Fibroblast of lung (primary cell): Measurements from ENCODE around the gene NHS. TPM values are rescaled to one million over a fixed set of nuclear protein-coding genes. Genes with fewer than 3 reads are reported as not detected.

Experiments used
- DNase-seq, 2 donors: peaks; one replicate each; pipeline versions ENCODE4 v3.0.0 to v3.0.0-alpha.2; 2010; ENCODE audit warnings: low read depth in 2 of 2
- H2AFZ ChIP-seq: 2 replicates; pipeline ENCODE4 v1.5.1; 2012; ENCODE audit warnings: low read length, control low read depth, inconsistent platforms
- H3K27ac ChIP-seq: 2 replicates; pipeline ENCODE4 v1.5.1; 2011; ENCODE audit warnings: low read length, control low read depth; ENCODE audit not compliant: insufficient read depth
- H3K27me3 ChIP-seq: 2 replicates; pipeline ENCODE4 v1.5.1; 2011; ENCODE audit warnings: mild to moderate bottlenecking, low read length; ENCODE audit not compliant: control insufficient read depth, insufficient read depth
- H3K36me3 ChIP-seq: 2 replicates; pipeline ENCODE4 v1.5.1; 2011; ENCODE audit warnings: low read length; ENCODE audit not compliant: control insufficient read depth, insufficient read depth
- H3K4me1 ChIP-seq: 2 replicates; pipeline ENCODE4 v1.5.1; 2011; ENCODE audit warnings: low read length; ENCODE audit not compliant: control insufficient read depth, insufficient read depth; ENCODE audit errors: extremely low read depth
- H3K4me2 ChIP-seq: 2 replicates; pipeline ENCODE4 v1.5.1; 2011; ENCODE audit warnings: low read length, control low read depth; ENCODE audit not compliant: insufficient read depth; ENCODE audit errors: extremely low read depth
- H3K4me3 ChIP-seq, 4 experiments: fragments of 200-600 bp in 1 of 4; sonication (generic) in 1 of 4; replicated peaks in 1 of 4; 2 replicates each; pipeline ENCODE4 v1.5.1; 2011 to 2016; ENCODE audit warnings: low read length in 4 of 4, low read depth in 3 of 4, mild to moderate bottlenecking in 3 of 4, control low read depth in 2 of 4, inconsistent platforms in 1 of 4, mixed read lengths in 1 of 4; ENCODE audit not compliant: insufficient read depth in 1 of 4; ENCODE audit errors: control extremely low read depth in 1 of 4
- H3K79me2 ChIP-seq: 2 replicates; pipeline ENCODE4 v1.5.1; 2012; ENCODE audit warnings: mild to moderate bottlenecking, low read length, inconsistent platforms; ENCODE audit not compliant: control insufficient read depth, insufficient read depth
- H3K9ac ChIP-seq: 2 replicates; pipeline ENCODE4 v1.5.1; 2011; ENCODE audit warnings: mild to moderate bottlenecking, low read length, control low read depth; ENCODE audit not compliant: insufficient read depth
- H3K9me3 ChIP-seq: 2 replicates; pipeline ENCODE4 v1.5.1; 2012; ENCODE audit warnings: low read depth, low read length; ENCODE audit not compliant: control insufficient read depth, insufficient read depth
- H4K20me1 ChIP-seq: 2 replicates; pipeline ENCODE4 v1.5.1; 2011; ENCODE audit warnings: low read length; ENCODE audit not compliant: control insufficient read depth, insufficient read depth; ENCODE audit errors: extremely low read depth
- EZH2 ChIP-seq: IDR thresholded peaks from 2 replicates; pipeline ENCODE4 v1.5.1; 2012; ENCODE audit warnings: low read length, control low read depth, mild to moderate bottlenecking; ENCODE audit errors: missing control alignments
- polyA plus RNA-seq, 2 donors: library from polyadenylated mRNA; depleted of rRNA in 1 of 2; stranded (reverse) in 1 of 2; unstranded in 1 of 2; fragments of >200 nt; gene quantifications; 2 replicates each; pipeline ENCODE4 v1.2.1, GENCODE V29; 2011 to 2012; ENCODE audit warnings: missing spikeins in 1 of 2
- total RNA-seq: library from RNA; depleted of rRNA; stranded (reverse); fragments of >200 nt; gene quantifications from 2 replicates; pipeline ENCODE4 v1.2.1, GENCODE V29; 2014
- TF ChIP-seq, protein P1 (sequence below), 2 donors: IDR thresholded peaks in 1 of 2; conservative IDR thresholded peaks in 1 of 2; 1 replicate in 1 of 2; 2 replicates in 1 of 2; pipeline ENCODE4 v1.5.1; 2011 to 2012; ENCODE audit warnings: low read length in 2 of 2, control low read depth in 1 of 2, inconsistent platforms in 1 of 2, low read depth in 1 of 2, mild to moderate bottlenecking in 1 of 2

Gene NHS
- total and polyA plus RNA-seq, 2 donors (not counting 1 experiment from before 2014, with no cell fraction given) = 1.4 to 3.8 TPM

DNA sequence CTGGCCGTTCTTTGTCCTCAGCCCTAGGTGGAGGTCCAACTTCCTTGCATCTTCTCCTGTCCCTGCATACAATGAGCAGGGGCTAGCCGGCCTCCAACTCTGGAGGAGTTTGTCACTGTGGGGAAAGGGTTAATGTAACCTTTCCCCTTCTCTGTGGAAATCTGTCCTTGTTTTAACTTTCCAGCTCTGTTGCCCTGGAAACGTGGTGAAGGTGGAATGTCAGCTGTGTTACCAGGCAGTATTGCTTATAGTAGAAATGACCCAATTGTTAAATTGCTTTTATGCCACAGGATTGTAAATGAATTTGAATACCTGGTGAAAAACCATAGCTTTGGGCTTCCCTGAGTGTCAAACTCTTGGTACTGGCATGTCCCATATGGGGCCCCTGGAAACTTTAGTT, 230.7 kb downstream of the NHS start:
- Histone ChIP-seq H3K4me2 (no peak overlapping the region), H3K4me1 (no peaks in the 10 kb centered on the region), H2AFZ (no peak overlapping the region), H3K27me3 (no peaks in the 10 kb centered on the region), H4K20me1 (no peaks in the 10 kb centered on the region), H3K79me2 (no peaks in the 10 kb centered on the region), H3K27ac (no peak overlapping the region), H3K36me3 (no peaks in the 10 kb centered on the region), H3K4me3 (no peak overlapping the region), H3K9ac (no peak overlapping the region), H3K9me3 (no peaks in the 10 kb centered on the region)
- TF ChIP-seq, protein P1, sequence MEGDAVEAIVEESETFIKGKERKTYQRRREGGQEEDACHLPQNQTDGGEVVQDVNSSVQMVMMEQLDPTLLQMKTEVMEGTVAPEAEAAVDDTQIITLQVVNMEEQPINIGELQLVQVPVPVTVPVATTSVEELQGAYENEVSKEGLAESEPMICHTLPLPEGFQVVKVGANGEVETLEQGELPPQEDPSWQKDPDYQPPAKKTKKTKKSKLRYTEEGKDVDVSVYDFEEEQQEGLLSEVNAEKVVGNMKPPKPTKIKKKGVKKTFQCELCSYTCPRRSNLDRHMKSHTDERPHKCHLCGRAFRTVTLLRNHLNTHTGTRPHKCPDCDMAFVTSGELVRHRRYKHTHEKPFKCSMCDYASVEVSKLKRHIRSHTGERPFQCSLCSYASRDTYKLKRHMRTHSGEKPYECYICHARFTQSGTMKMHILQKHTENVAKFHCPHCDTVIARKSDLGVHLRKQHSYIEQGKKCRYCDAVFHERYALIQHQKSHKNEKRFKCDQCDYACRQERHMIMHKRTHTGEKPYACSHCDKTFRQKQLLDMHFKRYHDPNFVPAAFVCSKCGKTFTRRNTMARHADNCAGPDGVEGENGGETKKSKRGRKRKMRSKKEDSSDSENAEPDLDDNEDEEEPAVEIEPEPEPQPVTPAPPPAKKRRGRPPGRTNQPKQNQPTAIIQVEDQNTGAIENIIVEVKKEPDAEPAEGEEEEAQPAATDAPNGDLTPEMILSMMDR (conservative IDR thresholded peaks at IDR 0.05 in 1 of 2, IDR thresholded peaks at IDR 0.05 in 1 of 2; ENCODE audit: low read depth in 1 of 2, low read length in 2 of 2) = no peak
- TF ChIP-seq EZH2 = no peak
- DNase-seq = peak; percentile 48 to 51

DNA sequence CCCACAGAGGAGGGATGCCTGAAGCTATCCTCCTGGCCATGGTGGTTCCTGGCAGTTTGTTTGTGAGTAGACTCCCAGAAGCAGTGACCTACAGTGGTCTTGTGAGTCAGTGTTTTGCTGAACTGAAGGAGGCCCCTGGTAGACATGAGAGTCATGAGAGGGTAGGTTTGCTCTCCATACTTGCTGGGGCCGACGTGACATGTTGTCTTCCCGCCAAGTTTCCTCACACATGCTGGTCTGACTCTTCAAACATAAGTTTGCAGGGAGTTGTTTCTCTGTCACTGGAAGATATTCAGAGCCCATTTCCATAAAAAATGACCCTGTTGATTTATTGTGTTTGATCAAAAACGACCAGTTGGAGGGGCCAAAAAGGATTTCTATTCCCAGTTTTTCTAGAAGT, 231.2 kb downstream of the NHS start:
- Histone ChIP-seq H2AFZ (no peak overlapping the region), H3K79me2 (no peaks in the 10 kb centered on the region)
- no peak for TF ChIP-seq EZH2
- TF ChIP-seq, protein P1 (conservative IDR thresholded peaks at IDR 0.05 in 1 of 2, IDR thresholded peaks at IDR 0.05 in 1 of 2; ENCODE audit: low read depth in 1 of 2, low read length in 2 of 2) = no peak

DNA sequence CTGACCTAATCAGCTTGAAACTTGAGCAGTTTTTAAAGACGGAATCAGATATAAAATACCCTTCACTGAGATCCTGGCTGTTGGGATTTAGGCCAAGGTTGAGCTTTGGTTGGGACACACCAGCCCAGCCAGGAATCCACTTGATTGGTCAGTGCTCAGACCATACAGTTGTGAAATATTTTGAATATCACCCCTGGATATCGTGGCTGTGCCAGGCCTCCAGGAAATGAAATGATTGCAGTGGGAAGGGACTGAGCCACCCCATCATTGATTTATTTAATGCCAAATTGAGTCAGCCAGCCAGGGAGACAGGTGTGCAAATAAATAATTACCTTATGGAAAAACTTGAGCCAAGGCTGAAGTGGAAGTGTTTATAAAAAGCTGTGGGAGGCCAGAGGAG, 233.9 kb downstream of the NHS start:
- no peaks in the 10 kb centered on the region for H4K20me1 ChIP-seq
- DNase-seq = peak; percentile 6 to 41
- H3K27ac ChIP-seq = no peak overlapping the region
- no peak overlapping the region for H3K9ac ChIP-seq
- no peaks in the 10 kb centered on the region for H3K27me3 ChIP-seq
- H3K36me3 ChIP-seq = no peaks in the 10 kb centered on the region
- no peaks in the 10 kb centered on the region for H3K4me1 ChIP-seq
- H3K4me2 ChIP-seq = no peak overlapping the region
- H3K79me2 ChIP-seq = no peaks in the 10 kb centered on the region
- H3K9me3 ChIP-seq = no peaks in the 10 kb centered on the region
- no peak overlapping the region for H2AFZ ChIP-seq
- no peak overlapping the region for H3K4me3 ChIP-seq
- TF ChIP-seq, protein P1 (conservative IDR thresholded peaks at IDR 0.05 in 1 of 2, IDR thresholded peaks at IDR 0.05 in 1 of 2; ENCODE audit: low read depth in 1 of 2, low read length in 2 of 2) = no peak
- TF ChIP-seq EZH2 = no peak

More for the DNA sequence above, 231.2 kb downstream of the NHS start:
- H3K4me1 ChIP-seq = no peaks in the 10 kb centered on the region
- H3K9ac ChIP-seq = no peak overlapping the region
- no peak overlapping the region for H3K27ac ChIP-seq
- H3K36me3 ChIP-seq = no peaks in the 10 kb centered on the region
- peak; percentile 30 to 56 for DNase-seq
- H3K4me3 ChIP-seq = no peak overlapping the region
- no peaks in the 10 kb centered on the region for H3K9me3 ChIP-seq
- H3K4me2 ChIP-seq = no peak overlapping the region
- H3K27me3 ChIP-seq = no peaks in the 10 kb centered on the region
- no peaks in the 10 kb centered on the region for H4K20me1 ChIP-seq
